ENCODE results near the gene FGF14. TPM values are rescaled to one million over a fixed set of nuclear protein-coding genes. Genes with fewer than 3 reads are reported as not detected.

The FGF14 gene
- total RNA-seq, 1 experiment from 2014 or later: 0.22 TPM

DNA sequence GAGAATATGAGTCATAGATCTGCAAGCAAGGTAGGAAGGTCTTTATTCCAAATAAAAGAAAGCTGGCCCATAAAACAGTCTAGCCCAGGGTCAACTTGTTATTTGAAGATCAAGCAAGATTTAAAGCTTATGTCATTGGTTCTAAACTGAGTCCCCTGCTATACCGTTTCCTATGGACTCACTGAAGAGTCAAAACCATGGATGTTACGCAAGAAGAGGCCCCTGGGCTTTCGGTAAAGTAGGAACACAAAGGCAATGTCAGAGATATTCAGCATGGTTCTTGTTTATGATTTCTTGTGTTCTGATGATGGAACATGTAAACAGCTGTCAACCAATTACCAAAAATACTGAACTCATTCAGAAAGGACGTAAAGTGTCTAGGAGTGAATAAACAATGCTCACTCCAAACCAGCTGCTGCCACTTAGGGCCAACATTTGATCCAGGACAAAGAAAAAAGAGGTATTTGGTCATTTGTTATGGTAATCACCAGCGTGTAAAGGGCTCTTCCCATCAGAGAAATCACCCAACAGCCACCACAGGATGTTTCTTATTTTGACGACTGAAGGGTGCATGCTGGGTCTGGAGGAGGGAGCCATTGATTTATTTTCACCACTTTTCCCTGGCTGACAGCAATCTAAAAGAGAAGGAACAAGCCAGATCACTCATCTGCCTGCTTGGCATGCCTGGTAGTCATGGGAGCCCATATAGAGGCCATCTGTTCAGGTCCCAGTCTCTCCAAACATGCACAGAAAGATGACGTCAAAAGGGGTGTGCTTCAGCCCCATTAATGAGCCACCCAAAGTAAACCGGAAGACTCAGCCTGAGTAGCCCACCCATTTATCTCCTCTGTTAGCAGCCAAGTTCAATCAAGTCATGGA, 68.3 kb downstream of the FGF14 start:
- Histone ChIP-seq H4K8ac (replicated peaks; ENCODE audit: insufficient read length, low read depth, low read length) (no peak overlapping the region), H3T11ph (ENCODE audit: low read length) (no peak overlapping the region), H2BK120ac (ENCODE audit: low read depth, low read length, poor library complexity, severe bottlenecking) (no peak overlapping the region), H4K20me1 (ENCODE audit: control insufficient read depth, insufficient read depth, insufficient read length) (no peaks in the 10 kb centered on the region), H3K4ac (ENCODE audit: low read depth, low read length) (no peak overlapping the region), H3K79me2 (ENCODE audit: insufficient read depth, low read length) (no peaks in the 10 kb centered on the region), H2BK5ac (ENCODE audit: insufficient read length, low read length) (no peak overlapping the region), H3K9ac (ENCODE audit: extremely low read depth, insufficient read length, low read length) (no peak overlapping the region), H2BK15ac (ENCODE audit: low read depth, low read length) (no peak overlapping the region), H3K4me2 (ENCODE audit: insufficient read depth, insufficient read length, low read length) (no peak overlapping the region), H3K18ac (ENCODE audit: insufficient read length, low read depth, low read length) (no peak overlapping the region), H3K4me1 (ENCODE audit: insufficient read depth, low read length) (peaks cover 4% of the 10 kb centered on the region; the same call in 1 of the 2 replicates), H3K56ac (ENCODE audit: insufficient read length, low read depth, low read length) (no peak overlapping the region), H3K14ac (ENCODE audit: insufficient read depth, low read length) (no peak overlapping the region), H3K23me2 (ENCODE audit: insufficient read length, low read depth, low read length, poor library complexity, severe bottlenecking) (no peaks in the 10 kb centered on the region), H3K27me3 (ENCODE audit: insufficient read depth, low read length) (no peaks in the 10 kb centered on the region), H4K5ac (ENCODE audit: insufficient read length, low read depth, low read length) (no peak overlapping the region), H2AFZ (ENCODE audit: low read length) (no peak overlapping the region), H2BK20ac (ENCODE audit: low read depth, low read length, poor library complexity, severe bottlenecking) (no peak overlapping the region), H3K23ac (ENCODE audit: insufficient read length, low read depth, low read length) (no peak overlapping the region), H4K91ac (ENCODE audit: insufficient read length, low read depth, low read length) (no peak overlapping the region), H3K9me3 (ENCODE audit: control insufficient read depth, low read depth, low read length) (no peaks in the 10 kb centered on the region), H2AK5ac (ENCODE audit: insufficient read length, low read length) (no peak overlapping the region), H3K79me1 (ENCODE audit: insufficient read depth, low read depth, low read length, poor library complexity, severe bottlenecking) (no peaks in the 10 kb centered on the region), H3K27ac (ENCODE audit: insufficient read length, low read depth, low read length) (no peak overlapping the region), H2BK12ac (ENCODE audit: insufficient read length, low read depth, low read length) (no peak overlapping the region)
- no CpG with 5 or more reads among the region's 8 CpGs for WGBS (ENCODE audit: extremely low coverage, insufficient read length, low lambda C conversion rate)
- no peaks in the 10 kb centered on the region for H3K36me3 Mint-ChIP-seq (ENCODE audit: insufficient read depth in 1 of 3, low read depth in 3 of 3)
- no peak overlapping the region for H3K4me3 Mint-ChIP-seq
- H3K27ac Mint-ChIP-seq: peak overlapping the region in 1 of 3 experiments; percentile 33; a peak in 1 of 7 replicates
- no peaks in the 10 kb centered on the region for H3K27me3 Mint-ChIP-seq (ENCODE audit: low read depth)
- TF ChIP-seq, protein P1, sequence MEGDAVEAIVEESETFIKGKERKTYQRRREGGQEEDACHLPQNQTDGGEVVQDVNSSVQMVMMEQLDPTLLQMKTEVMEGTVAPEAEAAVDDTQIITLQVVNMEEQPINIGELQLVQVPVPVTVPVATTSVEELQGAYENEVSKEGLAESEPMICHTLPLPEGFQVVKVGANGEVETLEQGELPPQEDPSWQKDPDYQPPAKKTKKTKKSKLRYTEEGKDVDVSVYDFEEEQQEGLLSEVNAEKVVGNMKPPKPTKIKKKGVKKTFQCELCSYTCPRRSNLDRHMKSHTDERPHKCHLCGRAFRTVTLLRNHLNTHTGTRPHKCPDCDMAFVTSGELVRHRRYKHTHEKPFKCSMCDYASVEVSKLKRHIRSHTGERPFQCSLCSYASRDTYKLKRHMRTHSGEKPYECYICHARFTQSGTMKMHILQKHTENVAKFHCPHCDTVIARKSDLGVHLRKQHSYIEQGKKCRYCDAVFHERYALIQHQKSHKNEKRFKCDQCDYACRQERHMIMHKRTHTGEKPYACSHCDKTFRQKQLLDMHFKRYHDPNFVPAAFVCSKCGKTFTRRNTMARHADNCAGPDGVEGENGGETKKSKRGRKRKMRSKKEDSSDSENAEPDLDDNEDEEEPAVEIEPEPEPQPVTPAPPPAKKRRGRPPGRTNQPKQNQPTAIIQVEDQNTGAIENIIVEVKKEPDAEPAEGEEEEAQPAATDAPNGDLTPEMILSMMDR (conservative IDR thresholded peaks at IDR 0.05): no peak
- peaks cover 11% of the 10 kb centered on the region in 2 experiments for H3K4me1 Mint-ChIP-seq
- H3K9me3 Mint-ChIP-seq: no peaks in the 10 kb centered on the region; a peak in 1 of 5 replicates
- DNase-seq: no peak

All from H9 (cell line).